H9 (cell line): ENCODE data around the gene SAMMSON. TPM values are rescaled to one million over a fixed set of nuclear protein-coding genes. Genes with fewer than 3 reads are reported as not detected.

Source experiments
- DNase-seq: peaks from one replicate; pipeline ENCODE4 v3.0.0-alpha.2; 2017
- H2AFZ ChIP-seq: one replicate; pipeline ENCODE4 v1.6.1; 2013; ENCODE audit warnings: mild to moderate bottlenecking, low read length, control low read depth, moderate library complexity
- H2AK5ac ChIP-seq: 2 replicates; pipeline ENCODE4 v1.6.1; 2013; ENCODE audit warnings: low read length, control low read depth, mixed read lengths; ENCODE audit not compliant: insufficient read length
- H2BK120ac ChIP-seq: one replicate; pipeline ENCODE4 v1.6.1; 2013; ENCODE audit warnings: low read depth, mild to moderate bottlenecking, low read length, control low read depth, inconsistent platforms; ENCODE audit not compliant: poor library complexity, severe bottlenecking
- H2BK12ac ChIP-seq: 2 replicates; pipeline ENCODE4 v1.6.1; 2013; ENCODE audit warnings: low read length, control low read depth, mixed read lengths, low read depth; ENCODE audit not compliant: insufficient read length
- H2BK15ac ChIP-seq: 2 replicates; pipeline ENCODE4 v1.6.1; 2013; ENCODE audit warnings: low read depth, low read length, control low read depth
- H2BK20ac ChIP-seq: one replicate; pipeline ENCODE4 v1.6.1; 2013; ENCODE audit warnings: low read depth, mild to moderate bottlenecking, low read length, control low read depth, inconsistent platforms; ENCODE audit not compliant: poor library complexity, severe bottlenecking
- H2BK5ac ChIP-seq: 2 replicates; pipeline ENCODE4 v1.6.1; 2013; ENCODE audit warnings: low read length, control low read depth, mixed read lengths; ENCODE audit not compliant: insufficient read length
- H3K14ac ChIP-seq: 2 replicates; pipeline ENCODE4 v1.6.1; 2013; ENCODE audit warnings: low read length, control low read depth; ENCODE audit not compliant: insufficient read depth
- H3K18ac ChIP-seq: 2 replicates; pipeline ENCODE4 v1.6.1; 2013; ENCODE audit warnings: low read depth, mild to moderate bottlenecking, mixed read lengths, low read length, control low read depth; ENCODE audit not compliant: insufficient read length
- H3K23ac ChIP-seq: 2 replicates; pipeline ENCODE4 v1.6.1; 2013; ENCODE audit warnings: low read length, control low read depth, mixed read lengths, low read depth; ENCODE audit not compliant: insufficient read length
- H3K23me2 ChIP-seq: 2 replicates; pipeline ENCODE4 v1.6.1; 2013; ENCODE audit warnings: low read depth, mild to moderate bottlenecking, mixed read lengths, low read length, control low read depth; ENCODE audit not compliant: insufficient read length, poor library complexity, severe bottlenecking
- H3K27ac ChIP-seq: 2 replicates; pipeline ENCODE4 v1.5.1; 2013; ENCODE audit warnings: low read length, control low read depth, mixed read lengths, low read depth; ENCODE audit not compliant: insufficient read length
- H3K27me3 ChIP-seq: 2 replicates; pipeline ENCODE4 v1.6.1; 2013; ENCODE audit warnings: low read length, control low read depth, inconsistent platforms; ENCODE audit not compliant: insufficient read depth
- H3K4ac ChIP-seq: 2 replicates; pipeline ENCODE4 v1.6.1; 2013; ENCODE audit warnings: low read depth, mild to moderate bottlenecking, control low read depth, inconsistent platforms, low read length, moderate library complexity
- H3K4me1 ChIP-seq: 2 replicates; pipeline ENCODE4 v1.6.1; 2013; ENCODE audit warnings: low read length, control low read depth, inconsistent platforms; ENCODE audit not compliant: insufficient read depth
- H3K4me2 ChIP-seq: 2 replicates; pipeline ENCODE4 v1.6.1; 2013; ENCODE audit warnings: low read length, control low read depth, mixed read lengths; ENCODE audit not compliant: insufficient read length, insufficient read depth
- H3K56ac ChIP-seq: 2 replicates; pipeline ENCODE4 v1.6.1; 2013; ENCODE audit warnings: low read depth, mild to moderate bottlenecking, mixed read lengths, low read length, control low read depth; ENCODE audit not compliant: insufficient read length
- H3K79me1 ChIP-seq: 2 replicates; pipeline ENCODE4 v1.6.1; 2013; ENCODE audit warnings: low read depth, mild to moderate bottlenecking, moderate library complexity, low read length, control low read depth, inconsistent platforms; ENCODE audit not compliant: insufficient read depth, poor library complexity, severe bottlenecking
- H3K79me2 ChIP-seq: 2 replicates; pipeline ENCODE4 v1.6.1; 2013; ENCODE audit warnings: low read length, control low read depth, inconsistent platforms; ENCODE audit not compliant: insufficient read depth
- H3K9ac ChIP-seq: 2 replicates; pipeline ENCODE4 v1.6.1; 2013; ENCODE audit warnings: low read length, control low read depth, mixed read lengths; ENCODE audit not compliant: insufficient read length; ENCODE audit errors: extremely low read depth
- H3K9me3 ChIP-seq: one replicate; pipeline ENCODE4 v1.6.1; 2013; ENCODE audit warnings: low read depth, low read length, inconsistent platforms; ENCODE audit not compliant: control insufficient read depth
- H3T11ph ChIP-seq: one replicate; pipeline ENCODE4 v1.6.1; 2013; ENCODE audit warnings: mild to moderate bottlenecking, low read length, control low read depth, inconsistent platforms
- H4K20me1 ChIP-seq: one replicate; pipeline ENCODE4 v1.6.1; 2013; ENCODE audit not compliant: control insufficient read depth, insufficient read length, insufficient read depth
- H4K5ac ChIP-seq: 2 replicates; pipeline ENCODE4 v1.6.1; 2013; ENCODE audit warnings: low read depth, mild to moderate bottlenecking, mixed read lengths, low read length, control low read depth; ENCODE audit not compliant: insufficient read length
- H4K8ac ChIP-seq: replicated peaks from 2 replicates; pipeline ENCODE4 v1.6.1; 2013; ENCODE audit warnings: low read length, control low read depth, mixed read lengths, low read depth; ENCODE audit not compliant: insufficient read length
- H4K91ac ChIP-seq: 2 replicates; pipeline ENCODE4 v1.6.1; 2013; ENCODE audit warnings: low read depth, mild to moderate bottlenecking, moderate library complexity, mixed read lengths, low read length, control low read depth; ENCODE audit not compliant: insufficient read length
- H3K27ac Mint-ChIP-seq, 3 experiments: 2 replicates in 2 of 3; 3 replicates in 1 of 3; pipeline ENCODE4 v1.8.0; 2020 to 2021; ENCODE audit warnings: mixed read lengths in 3 of 3, mild to moderate bottlenecking in 1 of 3, moderate library complexity in 1 of 3
- H3K27me3 Mint-ChIP-seq: 2 replicates; pipeline ENCODE4 v1.8.0; 2021; ENCODE audit warnings: low read depth, mild to moderate bottlenecking, moderate library complexity, mixed read lengths
- H3K36me3 Mint-ChIP-seq, 3 experiments: 2 replicates in 2 of 3; 3 replicates in 1 of 3; pipeline ENCODE4 v1.8.0; 2020 to 2021; ENCODE audit warnings: low read depth in 3 of 3, mixed read lengths in 3 of 3; ENCODE audit not compliant: insufficient read depth in 1 of 3
- H3K4me1 Mint-ChIP-seq, 2 experiments: 2 replicates each; pipeline ENCODE4 v1.8.0; 2020; ENCODE audit warnings: mixed read lengths in 2 of 2
- H3K4me3 Mint-ChIP-seq, 2 experiments: 2 replicates in 1 of 2; 3 replicates in 1 of 2; pipeline ENCODE4 v1.8.0; 2020 to 2021; ENCODE audit warnings: mild to moderate bottlenecking in 2 of 2, mixed read lengths in 2 of 2, moderate library complexity in 1 of 2
- H3K9me3 Mint-ChIP-seq, 2 experiments: 2 replicates in 1 of 2; 3 replicates in 1 of 2; pipeline ENCODE4 v1.8.0; 2020; ENCODE audit warnings: mild to moderate bottlenecking in 2 of 2, mixed read lengths in 2 of 2, moderate library complexity in 1 of 2
- WGBS: extraction: QIAGEN DNeasy Blood & Tissue Kit; methylation state at CpG from one replicate; pipeline ENCODE4 v1.1.7; 2013; ENCODE audit warnings: missing lambda C conversion rate, low lambda C conversion rate, mixed read lengths; ENCODE audit not compliant: insufficient read length; ENCODE audit errors: extremely low coverage; 5-methylcytosine and 5-hydroxymethylcytosine counted together
- total RNA-seq: library from RNA; stranded (reverse); gene quantifications from 2 replicates; pipeline ENCODE4 v1.2.1, GENCODE V29; 2021
- TF ChIP-seq, protein P1 (sequence below): fragments of 200-600 bp; sonication (generic); conservative IDR thresholded peaks from 3 replicates; pipeline ENCODE4 v1.8.0; 2021; ENCODE audit warnings: antibody characterized with exemption, mild to moderate bottlenecking

The SAMMSON gene
- total RNA-seq, 1 experiment from 2014 or later, result not detected

GRCh38 chr3:70076396-70076795 is 76.9 kb downstream of the SAMMSON start:
- Mint-ChIP-seq H3K9me3 (peaks cover 9 to 10% of the 10 kb centered on the region in 2 experiments; a peak in 4 of 5 replicates), H3K27ac (no peak overlapping the region), H3K4me1 (peaks cover 21 to 22% of the 10 kb centered on the region in 2 experiments), H3K27me3 (no peaks in the 10 kb centered on the region), H3K36me3 (peaks cover 4 to 12% (median 10%) of the 10 kb centered on the region in 3 experiments; a peak in 4 of 7 replicates), H3K4me3 (no peak overlapping the region)
- Histone ChIP-seq H4K5ac (no peak overlapping the region), H2AK5ac (no peak overlapping the region), H2BK20ac (no peak overlapping the region), H3K27me3 (no peaks in the 10 kb centered on the region), H3K9ac (no peak overlapping the region), H2AFZ (no peak overlapping the region), H3K56ac (no peak overlapping the region), H3K79me2 (no peaks in the 10 kb centered on the region), H4K91ac (no peak overlapping the region), H3K9me3 (no peaks in the 10 kb centered on the region), H3K4me2 (no peak overlapping the region), H3K4ac (no peak overlapping the region), H3K18ac (no peak overlapping the region), H4K20me1 (no peaks in the 10 kb centered on the region), H3T11ph (no peak overlapping the region), H3K14ac (no peak overlapping the region), H3K79me1 (no peaks in the 10 kb centered on the region), H3K23me2 (no peaks in the 10 kb centered on the region), H3K23ac (no peak overlapping the region), H3K4me1 (peaks cover 2% of the 10 kb centered on the region; the same call in 1 of the 2 replicates), H2BK12ac (no peak overlapping the region), H2BK120ac (no peak overlapping the region), H2BK15ac (no peak overlapping the region), H3K27ac (no peak overlapping the region), H2BK5ac (no peak overlapping the region), H4K8ac (no peak overlapping the region)
- no CpG with 5 or more reads among the region's 3 CpGs for WGBS
- no peak for DNase-seq
- TF ChIP-seq, protein P1, sequence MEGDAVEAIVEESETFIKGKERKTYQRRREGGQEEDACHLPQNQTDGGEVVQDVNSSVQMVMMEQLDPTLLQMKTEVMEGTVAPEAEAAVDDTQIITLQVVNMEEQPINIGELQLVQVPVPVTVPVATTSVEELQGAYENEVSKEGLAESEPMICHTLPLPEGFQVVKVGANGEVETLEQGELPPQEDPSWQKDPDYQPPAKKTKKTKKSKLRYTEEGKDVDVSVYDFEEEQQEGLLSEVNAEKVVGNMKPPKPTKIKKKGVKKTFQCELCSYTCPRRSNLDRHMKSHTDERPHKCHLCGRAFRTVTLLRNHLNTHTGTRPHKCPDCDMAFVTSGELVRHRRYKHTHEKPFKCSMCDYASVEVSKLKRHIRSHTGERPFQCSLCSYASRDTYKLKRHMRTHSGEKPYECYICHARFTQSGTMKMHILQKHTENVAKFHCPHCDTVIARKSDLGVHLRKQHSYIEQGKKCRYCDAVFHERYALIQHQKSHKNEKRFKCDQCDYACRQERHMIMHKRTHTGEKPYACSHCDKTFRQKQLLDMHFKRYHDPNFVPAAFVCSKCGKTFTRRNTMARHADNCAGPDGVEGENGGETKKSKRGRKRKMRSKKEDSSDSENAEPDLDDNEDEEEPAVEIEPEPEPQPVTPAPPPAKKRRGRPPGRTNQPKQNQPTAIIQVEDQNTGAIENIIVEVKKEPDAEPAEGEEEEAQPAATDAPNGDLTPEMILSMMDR, result no peak
